ENCODE measurements around the gene FANCG. TPM values are rescaled to one million over a fixed set of nuclear protein-coding genes. Genes with fewer than 3 reads are reported as not detected.

FANCG gene
- total RNA-seq, 1 donor from 2014 or later, result 17.2 TPM

GRCh38 chr9:35103660-35104191 lies 24.0 kb upstream of the FANCG start:
- intact Hi-C loops (cut with DNase I), result no loop called here
- Histone ChIP-seq H3K36me3 (peaks cover 0 to 57% of the 10 kb centered on the region in 2 donors), H3K27ac (peak overlapping the region; percentile 77), H3K4me1 (peaks cover 21% of the 10 kb centered on the region), H3K27me3 (no peaks in the 10 kb centered on the region), H3K9me3 (no peaks in the 10 kb centered on the region), H3K4me3 (peak overlapping the region; percentile 72 to 90)
- TF ChIP-seq CTCF (IDR thresholded peaks at IDR 0.05) (no peak), POLR2A (IDR thresholded peaks at IDR 0.05) (no peak), POLR2AphosphoS5 (IDR thresholded peaks at IDR 0.05; ENCODE audit: insufficient read depth in 1 of 2, low read depth in 1 of 2) (no peak)
- no peak for DNase-seq (ENCODE audit: extremely low spot score in 2 of 2)

DNA sequence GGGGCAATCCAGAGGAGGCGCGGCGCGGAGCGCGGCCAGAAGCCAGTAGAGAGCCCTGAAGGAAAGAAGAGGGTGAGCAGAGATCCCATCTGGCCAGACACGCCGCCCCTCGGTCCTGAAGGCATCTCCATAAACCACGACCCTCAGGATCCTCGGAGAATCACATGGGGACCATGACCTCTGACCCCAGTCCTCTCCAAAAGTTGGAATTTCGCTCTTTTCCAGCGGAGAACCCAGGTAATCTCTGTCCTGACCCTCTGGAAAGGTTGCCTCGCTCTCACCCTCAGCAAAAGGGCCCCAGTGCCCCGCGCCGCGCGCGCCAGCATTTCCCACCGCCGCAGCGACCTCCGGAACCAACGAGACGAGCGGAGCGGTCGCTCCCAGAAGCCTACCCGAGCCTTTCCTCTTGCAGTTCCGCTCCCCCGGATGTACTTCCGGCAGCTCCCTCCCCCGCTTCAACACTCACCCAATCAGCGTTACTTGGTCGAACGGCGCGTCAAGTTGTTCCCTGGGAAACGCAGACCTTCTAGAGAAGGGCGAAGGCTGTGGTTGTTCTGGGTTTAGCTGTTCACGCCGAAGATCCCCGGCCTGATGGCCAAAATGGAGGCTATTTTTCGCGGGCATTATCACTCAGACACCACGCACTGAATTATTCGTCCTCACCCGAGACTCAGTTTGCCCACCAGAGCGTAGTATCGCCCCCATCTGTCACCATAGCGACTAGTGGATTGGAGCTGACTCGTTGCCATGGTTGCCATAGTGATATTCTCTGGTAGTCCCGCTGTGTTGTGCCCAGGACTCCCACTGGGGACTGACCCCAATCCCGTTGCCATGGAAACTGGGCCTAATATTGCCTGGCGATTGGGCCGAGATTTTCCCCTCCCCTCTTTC lies 23.3 kb upstream of the FANCG start, which contains the start of gene STOML2:
Gene STOML2 (minus strand): TSS at position 363 of the 891 bp plus-strand sequence. CDS start 37 bp downstream, at position 326.
- intact Hi-C loops (cut with DNase I), result no loop called here
- Histone ChIP-seq H3K4me3 (peak within 1 kb of the TSS; percentile 72 to 90), H3K9me3 (no peaks in the 10 kb centered on the region), H3K27ac (peak within 1 kb of the TSS; percentile 77), H3K4me1 (peaks cover 21% of the 10 kb centered on the region), H3K27me3 (no peaks in the 10 kb centered on the region), H3K36me3 (peaks cover 0 to 51% of the 10 kb centered on the region in 2 donors)
- DNase-seq (ENCODE audit: extremely low spot score in 2 of 2), result peak in 1 of 2 donors; percentile 98
- TF ChIP-seq POLR2A (IDR thresholded peaks at IDR 0.05), result peak in 1 of 2 donors; percentile 49
- TF ChIP-seq POLR2AphosphoS5 (IDR thresholded peaks at IDR 0.05; ENCODE audit: insufficient read depth in 1 of 2, low read depth in 1 of 2), result peak; percentile 87 to 94
- TF ChIP-seq CTCF (IDR thresholded peaks at IDR 0.05), result no peak

- intact Hi-C loops (cut with DNase I), result no loop called here
- no peak for DNase-seq (ENCODE audit: extremely low spot score in 2 of 2)
- TF ChIP-seq POLR2AphosphoS5 (IDR thresholded peaks at IDR 0.05; ENCODE audit: insufficient read depth in 1 of 2, low read depth in 1 of 2) (no peak), CTCF (IDR thresholded peaks at IDR 0.05) (no peak), POLR2A (IDR thresholded peaks at IDR 0.05) (no peak)
- peaks cover 0 to 45% of the 10 kb centered on the region in 2 donors for H3K36me3 ChIP-seq
- no peaks in the 10 kb centered on the region for H3K27me3 ChIP-seq
- peak overlapping the region; percentile 77 for H3K27ac ChIP-seq
- H3K4me1 ChIP-seq, result peaks cover 21% of the 10 kb centered on the region
- H3K9me3 ChIP-seq, result no peaks in the 10 kb centered on the region
- peak overlapping the region; percentile 72 to 90 for H3K4me3 ChIP-seq
Observed at GRCh38 chr9:35102465-35102768, 22.7 kb upstream of the FANCG start.

DNA sequence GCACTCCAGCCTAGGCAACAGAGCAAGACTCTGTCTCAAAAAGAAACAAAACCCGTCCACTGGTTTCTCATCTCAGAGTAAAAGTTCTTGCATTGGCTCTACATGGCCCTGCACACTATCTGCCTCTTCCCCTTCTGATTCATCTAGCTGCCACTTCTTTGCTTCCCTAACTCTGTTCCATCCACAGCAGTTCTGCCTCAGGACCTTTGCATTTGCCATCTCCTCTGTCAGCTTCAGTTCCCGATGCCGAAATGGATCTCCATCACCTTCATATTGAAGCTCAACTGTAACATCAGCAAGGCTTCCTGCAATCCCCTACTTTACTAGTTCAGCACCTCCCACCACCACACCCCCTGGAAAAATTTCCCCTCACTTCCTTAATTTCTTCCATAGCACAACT lies 17.8 kb upstream of the FANCG start:
- intact Hi-C loops (cut with DNase I), result no loop called here
- DNase-seq (ENCODE audit: extremely low spot score in 2 of 2), result no peak
- Histone ChIP-seq H3K27ac (no peak overlapping the region), H3K4me3 (no peak overlapping the region), H3K36me3 (peaks cover 0 to 26% of the 10 kb centered on the region in 2 donors), H3K27me3 (no peaks in the 10 kb centered on the region), H3K4me1 (peaks cover 25% of the 10 kb centered on the region), H3K9me3 (no peaks in the 10 kb centered on the region)
- TF ChIP-seq CTCF (IDR thresholded peaks at IDR 0.05) (no peak), POLR2AphosphoS5 (IDR thresholded peaks at IDR 0.05; ENCODE audit: insufficient read depth in 1 of 2, low read depth in 1 of 2) (no peak), POLR2A (IDR thresholded peaks at IDR 0.05) (no peak)

All from vagina (tissue), 2 donors.